ENCODE measurements around the gene DSCAM. TPM values are rescaled to one million over a fixed set of nuclear protein-coding genes. Genes with fewer than 3 reads are reported as not detected.
A peak's percentile ranks its signal among the peaks of the same experiment; 100 is the strongest.

DSCAM gene
- total RNA-seq, 1 experiment from 2014 or later: not detected

DNA sequence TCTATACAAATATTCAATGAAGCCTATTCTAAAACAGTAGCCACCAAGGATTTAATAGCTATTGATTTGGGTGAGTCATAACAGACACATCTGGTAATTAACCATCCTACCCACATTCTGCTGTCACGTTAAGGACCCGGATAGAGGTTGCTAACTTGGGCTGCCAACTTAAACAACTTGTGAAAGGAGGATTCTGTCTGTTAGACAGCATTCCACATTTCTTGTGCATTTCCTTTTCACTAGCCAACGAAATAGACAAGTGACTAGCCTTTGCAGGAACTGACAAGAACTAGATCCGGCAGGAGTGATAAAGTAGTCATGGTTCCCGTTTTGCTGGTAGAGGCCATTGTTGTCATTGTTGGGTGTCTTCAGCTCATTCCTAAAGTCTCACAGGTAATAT lies 9.5 kb downstream of the DSCAM start:
- no peak for DNase-seq (ENCODE audit: low read depth)

DNA sequence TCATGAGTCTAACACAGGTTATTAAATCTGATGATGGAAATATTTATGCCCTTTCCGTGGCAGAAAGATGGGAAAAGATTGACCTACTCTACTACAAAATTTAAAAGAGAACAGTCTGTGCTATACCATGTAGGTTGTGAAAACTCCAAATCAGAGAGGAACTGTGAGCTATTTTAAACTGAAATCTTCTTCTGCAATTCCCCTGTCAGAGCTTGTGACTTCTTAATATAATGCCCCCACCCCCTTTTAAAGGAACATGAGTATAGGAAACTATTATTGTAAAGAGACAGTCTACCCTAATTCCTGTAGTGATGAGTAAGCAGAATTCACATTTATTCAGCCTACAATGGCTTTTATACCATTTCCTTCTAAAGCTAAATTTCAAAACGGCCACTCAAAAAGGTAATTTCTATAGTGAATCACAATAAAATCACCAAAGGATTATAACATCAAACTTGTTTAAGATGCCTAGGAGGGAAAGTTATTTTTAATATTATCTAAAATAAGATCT lies 11.7 kb downstream of the DSCAM start:
- DNase-seq (ENCODE audit: low read depth): no peak

DNA sequence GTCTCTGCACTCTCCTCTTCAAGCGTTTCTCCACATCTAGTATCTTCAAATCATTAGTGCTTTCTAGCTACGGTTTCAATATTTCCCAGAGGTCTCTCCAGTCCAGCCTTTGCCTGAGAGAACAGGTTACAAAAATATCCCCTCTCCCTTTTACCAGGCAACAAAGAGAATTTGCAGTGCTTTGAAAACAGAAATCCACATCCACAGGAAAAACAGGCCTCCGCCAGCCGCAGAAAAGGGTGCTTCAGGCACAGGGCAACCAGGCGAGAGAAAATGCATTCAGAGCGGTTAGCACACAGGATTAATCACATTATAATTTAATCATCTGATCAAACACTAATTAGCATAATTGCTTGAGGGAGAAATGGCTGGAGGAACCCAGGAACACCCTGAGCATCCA lies 13.8 kb downstream of the DSCAM start:
- DNase-seq (ENCODE audit: low read depth): no peak

DNA sequence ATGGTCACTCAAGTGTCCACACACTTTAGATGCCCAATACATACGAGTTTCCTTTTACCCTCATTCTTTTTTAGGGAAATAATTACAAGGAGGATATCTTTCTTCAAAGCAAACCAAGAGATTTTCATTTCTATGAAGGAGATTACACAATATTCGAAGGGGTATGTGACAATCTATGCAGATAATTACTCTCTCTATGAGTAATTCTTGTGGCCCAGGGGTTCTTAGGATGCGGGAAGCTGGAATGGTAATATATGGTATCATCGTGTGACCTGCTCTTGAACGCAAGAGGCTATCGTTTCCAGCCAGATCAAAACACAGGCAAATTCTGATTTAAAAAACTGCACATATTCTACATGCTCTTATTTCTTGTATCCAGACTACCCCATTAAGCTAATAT lies 14.6 kb downstream of the DSCAM start:
- DNase-seq (ENCODE audit: low read depth): no peak

DNA sequence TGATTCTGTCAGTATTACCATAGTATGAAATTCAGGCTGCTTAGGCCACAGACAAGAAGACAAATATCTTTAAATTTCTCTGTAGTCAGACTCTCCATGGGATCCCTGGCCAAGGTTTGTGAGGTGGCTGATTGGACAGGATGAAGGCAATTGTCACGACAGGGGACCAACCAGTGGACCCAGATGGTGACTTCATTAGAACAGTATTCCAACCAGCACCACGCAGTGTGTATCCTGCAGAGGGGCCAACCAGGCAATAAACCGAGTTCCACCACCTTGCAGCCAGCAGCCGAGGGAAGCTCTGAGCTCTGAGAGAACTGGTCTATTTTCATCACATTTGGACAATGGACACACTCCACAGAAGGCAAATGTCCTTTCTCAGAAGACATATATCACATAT lies 16.1 kb downstream of the DSCAM start:
- no peak for DNase-seq (ENCODE audit: low read depth)

DNA sequence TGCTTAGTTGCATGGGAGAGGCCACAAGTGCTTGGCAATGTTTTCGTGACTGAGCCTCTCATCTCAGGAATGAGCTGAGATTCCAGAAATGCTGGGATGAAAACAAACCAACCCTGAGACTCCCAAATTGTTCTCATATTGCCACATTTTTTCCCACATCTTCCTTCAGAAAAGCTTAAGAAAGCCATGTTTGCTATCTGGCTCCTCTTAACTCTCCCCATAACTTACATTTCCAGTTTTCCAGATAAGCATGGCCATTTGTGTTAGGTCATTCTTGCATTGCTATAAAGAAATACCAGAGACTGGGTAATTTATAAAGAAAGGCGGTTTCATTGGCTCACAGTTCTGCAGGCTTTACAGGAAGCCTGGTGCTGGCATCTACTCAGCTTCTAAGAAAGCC lies 17.2 kb downstream of the DSCAM start:
- no peak for DNase-seq (ENCODE audit: low read depth)

DNA sequence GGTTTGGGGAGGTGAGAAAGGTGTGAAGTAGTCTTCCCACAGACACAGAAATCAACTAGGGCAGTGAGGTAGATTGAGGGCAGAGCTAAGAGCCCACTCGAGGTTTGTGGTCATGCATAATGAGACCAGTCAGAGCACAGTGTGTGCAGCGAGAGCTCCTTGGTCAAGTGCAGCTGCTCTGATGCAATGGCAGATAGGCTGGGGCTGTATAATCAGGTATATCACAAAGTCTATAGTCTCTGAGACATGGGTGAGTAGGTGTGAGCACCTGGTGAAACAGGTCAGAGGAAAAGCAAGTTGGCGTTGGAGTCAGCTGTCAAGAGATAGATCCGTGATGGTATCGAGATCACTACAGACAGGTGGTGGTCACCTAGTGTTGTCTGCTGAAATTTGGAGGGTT lies 17.6 kb downstream of the DSCAM start:
- DNase-seq (ENCODE audit: low read depth): no peak

DNA sequence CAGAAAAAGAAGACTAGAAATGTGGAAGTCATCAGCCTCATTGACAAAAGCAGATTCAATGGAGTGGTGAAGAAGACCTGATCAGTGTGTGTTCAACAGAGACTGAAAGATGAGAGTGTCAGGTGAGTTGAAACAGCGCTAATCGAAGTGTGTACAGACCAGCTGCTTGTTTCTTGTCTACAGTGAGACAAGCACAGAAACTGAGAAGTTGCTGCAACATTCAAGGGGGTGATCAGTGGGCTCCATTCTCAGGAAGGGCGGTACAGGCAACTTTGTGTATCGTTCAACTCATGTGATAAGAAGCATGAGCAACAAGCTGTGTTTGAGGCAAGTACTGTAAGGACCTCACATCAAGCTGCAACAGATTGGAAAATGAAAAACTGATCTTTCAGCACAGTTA lies 19.4 kb downstream of the DSCAM start:
- no peak for DNase-seq (ENCODE audit: low read depth)

DNA sequence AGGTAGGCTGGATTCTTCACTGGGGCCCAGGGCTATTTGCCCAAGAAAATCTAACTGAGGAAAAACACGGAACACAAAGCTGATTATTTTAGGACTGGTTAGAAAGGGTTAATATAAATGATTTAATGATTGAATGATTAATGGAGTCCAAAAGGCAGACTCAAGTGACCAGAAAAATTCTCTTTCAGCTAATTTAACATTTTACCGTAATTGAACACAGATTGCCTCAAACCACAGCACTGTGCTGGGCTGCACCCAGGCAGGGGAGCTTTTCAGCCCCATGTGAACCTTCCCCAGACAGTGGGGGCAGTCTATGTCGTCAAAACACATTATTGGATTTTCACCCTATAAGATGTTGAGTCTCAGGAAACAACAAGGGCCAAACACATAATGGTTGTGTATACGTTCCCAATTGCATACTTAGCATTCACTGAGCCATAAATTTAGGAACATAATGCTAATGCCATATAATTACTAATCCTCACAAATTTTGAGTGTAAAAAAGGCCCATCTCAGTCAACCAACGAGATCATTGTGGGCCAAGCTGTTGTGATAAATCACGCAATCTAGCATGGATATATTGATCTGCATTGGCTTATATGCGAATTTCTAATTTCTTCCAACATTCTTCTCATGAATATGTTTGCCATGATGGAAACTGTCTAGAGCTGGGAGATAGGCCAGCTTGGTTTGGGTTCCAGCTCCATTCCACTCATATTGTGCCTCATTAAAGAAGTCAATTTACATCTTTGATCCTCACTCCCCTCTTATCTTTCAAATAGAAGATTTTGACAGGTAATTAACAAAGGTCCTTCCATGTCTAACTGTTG lies 27.7 kb downstream of the DSCAM start:
- no peak for DNase-seq (ENCODE audit: low read depth)

DNA sequence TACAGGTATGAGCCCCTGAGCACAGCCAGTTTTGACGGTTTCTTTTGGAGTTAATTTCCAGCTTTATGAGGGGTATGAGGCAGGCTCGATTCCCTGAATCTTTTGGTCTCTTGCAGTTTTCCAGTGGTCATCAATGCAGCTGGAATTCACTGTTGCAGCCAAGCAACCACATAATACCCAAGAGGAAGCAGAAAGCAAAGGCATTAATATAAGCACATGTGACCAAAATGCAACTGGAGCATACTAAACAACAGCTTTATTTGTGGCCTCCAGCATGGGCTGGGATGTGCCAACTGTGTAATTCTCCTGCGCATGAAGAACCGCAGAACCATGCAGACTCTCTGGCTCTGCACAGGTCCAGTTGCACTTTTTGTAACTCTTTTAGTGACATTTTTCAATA lies 33.0 kb downstream of the DSCAM start:
- no peak for DNase-seq (ENCODE audit: low read depth)

DNA sequence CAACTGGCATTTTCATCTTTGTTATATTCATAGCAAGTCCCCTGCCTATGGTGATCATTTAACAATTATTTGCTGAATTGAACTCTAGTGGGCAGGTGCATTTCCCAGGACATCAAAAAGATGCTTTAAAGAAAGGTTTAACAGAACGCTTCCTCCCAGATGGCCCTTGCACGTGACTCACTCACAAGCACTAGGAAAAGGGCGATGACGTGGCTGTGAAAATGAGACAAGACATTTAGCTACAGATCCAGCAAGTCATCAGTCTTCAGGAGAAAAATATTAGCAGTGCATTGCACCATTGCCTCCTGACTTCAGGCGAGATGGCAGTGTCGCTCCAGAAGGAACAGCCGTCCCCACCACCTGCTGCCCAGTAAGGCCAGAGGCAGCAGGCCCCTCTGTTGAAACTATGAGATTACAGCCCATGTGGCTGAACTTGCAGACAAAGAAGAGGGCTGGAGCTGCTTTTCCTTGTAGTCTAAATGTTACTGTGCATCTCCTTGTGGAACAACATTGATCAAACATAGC lies 37.2 kb downstream of the DSCAM start:
- DNase-seq (ENCODE audit: low read depth): no peak

DNA sequence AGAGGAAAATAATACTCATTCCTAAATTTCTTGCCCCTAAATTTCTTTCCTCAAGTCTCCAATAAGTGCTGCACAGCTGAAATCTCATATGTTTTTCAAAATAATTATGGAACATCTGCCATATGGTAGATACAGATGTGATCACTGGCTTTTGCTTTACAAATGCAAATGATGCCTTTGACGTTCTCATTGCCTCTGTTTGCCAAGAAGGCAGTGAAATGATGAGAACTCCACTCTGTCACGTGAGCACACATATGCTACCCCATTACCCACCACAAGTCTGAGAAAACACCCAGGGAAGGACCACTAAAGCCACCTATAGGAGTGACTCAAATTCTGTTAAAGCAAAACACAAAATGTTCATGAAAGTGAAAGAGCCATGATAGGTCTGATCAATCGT lies 43.9 kb downstream of the DSCAM start:
- DNase-seq (ENCODE audit: low read depth): no peak

DNA sequence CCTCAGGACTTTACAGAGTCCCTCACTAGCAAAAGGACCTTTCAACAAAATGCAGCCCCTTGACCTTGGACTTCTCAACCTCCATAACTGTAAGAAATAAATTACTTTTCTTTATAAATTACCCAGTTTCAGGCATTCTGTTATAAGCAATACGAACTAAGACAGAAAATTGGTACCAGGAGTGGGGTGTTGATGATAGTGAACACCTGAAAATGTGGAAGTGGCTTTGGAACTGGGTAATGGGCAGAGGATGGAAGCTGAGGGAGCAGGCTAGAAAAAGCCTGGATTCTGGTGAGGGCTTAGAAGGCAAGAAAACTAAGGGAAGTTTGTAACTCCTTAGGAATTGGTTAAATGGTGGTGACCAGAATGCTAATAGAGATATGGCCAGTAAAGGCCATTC lies 46.8 kb downstream of the DSCAM start:
- DNase-seq (ENCODE audit: low read depth): no peak

DNA sequence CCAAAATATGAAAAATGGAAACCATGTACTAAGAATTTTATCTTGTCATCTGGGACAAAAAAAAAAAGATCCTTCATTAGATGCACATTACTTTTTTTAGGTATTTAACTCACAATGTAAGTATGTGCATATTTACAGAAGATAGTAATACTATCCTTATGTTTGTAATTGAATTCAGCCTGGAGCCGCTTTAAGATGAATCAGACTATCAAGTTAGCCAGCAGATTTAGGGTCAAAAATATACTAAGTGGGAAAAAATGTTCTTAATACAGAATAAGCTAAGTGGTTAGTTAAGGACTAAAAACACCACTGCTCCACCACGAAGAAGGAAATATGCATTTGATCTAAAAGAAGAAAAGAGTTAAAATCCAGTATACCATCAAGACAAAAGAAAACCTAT lies 49.1 kb downstream of the DSCAM start:
- no peak for DNase-seq (ENCODE audit: low read depth)

DNA sequence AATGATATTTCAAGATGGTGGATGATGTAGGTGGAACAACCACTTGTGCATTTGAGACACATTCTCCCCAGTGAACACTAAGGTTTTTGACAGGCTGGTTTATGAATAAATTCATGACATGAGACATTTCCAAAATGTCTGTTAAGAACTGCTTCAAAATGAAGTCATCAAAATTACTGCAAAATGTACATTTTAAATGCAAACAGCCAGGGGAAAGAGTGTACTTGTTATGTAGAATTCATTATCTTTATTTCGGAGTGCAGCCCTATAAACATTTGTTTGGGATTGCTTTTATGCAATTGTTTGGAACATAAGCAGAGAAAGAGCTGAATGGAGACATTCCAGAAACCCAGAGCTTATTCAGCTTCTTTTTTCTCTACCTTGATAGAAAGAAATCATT lies 49.5 kb downstream of the DSCAM start:
- DNase-seq (ENCODE audit: low read depth): no peak

DNA sequence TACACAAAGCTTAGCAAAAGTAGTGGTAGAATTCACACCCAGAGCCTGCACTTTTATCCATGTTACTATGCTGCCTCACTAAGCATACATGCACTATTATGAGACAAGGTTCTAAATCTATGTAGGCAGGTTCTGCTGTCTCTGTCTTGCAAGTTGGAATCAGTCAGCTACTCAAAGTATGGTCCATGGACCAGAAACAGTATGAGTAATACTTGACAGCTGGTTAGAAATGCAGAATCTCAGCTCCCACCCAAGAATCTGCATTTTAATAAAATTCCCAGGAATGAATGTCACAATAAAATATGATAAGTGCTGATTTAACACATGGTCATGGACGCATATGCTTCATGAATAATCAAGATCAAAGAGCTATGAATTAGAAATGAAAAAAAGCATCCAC lies 50.5 kb downstream of the DSCAM start:
- DNase-seq (ENCODE audit: low read depth): no peak

DNA sequence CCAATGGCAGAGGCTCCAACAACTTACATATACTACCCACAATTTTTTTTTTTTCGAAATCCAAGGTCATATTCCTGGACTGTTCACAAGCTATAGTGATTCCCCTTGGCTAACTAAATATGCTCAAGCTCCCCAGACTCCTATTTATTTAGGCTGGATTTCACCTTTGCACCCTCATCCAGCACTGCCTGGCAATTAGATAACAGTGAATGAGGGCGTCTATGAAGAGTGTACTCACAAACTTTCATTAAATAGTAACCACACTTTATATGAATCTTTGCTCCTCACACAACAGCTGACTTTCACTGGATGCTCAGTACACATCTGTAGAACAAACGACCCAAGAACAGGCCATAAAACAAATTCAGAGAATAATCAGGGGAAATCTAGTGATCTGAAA lies 51.6 kb downstream of the DSCAM start:
- DNase-seq (ENCODE audit: low read depth): no peak

DNA sequence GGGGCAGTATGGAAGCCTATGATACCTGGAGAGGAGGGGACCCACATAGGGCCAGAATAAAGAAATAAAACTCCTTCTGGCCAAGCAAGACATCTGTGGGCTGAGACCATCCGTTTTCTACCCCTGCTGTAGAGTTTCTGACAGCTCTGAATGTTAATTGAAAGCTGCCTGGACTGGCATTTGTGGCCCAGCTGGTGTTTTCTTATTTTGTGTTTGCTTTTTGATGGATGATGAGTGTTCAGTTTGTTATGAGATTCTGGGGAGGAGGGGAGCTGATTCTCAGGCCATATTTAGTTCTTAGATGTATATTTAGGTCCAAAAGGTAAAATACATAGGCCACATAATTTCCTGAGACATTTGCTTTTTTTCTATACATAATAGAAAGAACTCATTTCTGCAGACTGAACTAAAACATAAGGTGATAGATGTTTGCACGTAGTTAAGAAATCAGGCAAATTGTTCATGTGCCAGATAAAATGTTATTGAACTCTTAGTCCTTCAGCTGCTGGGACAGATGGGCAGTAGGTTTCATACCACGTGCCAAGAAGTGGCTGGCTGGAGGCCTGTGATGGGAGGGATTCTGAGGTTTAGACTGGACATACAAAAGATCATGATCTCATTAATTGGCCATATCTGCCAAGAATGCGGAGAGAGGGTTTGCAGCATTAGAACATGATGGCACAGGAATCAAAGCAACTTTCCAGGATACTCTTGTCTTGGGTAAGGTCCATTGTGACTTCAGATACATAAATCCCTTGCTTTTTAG lies 54.1 kb downstream of the DSCAM start:
- DNase-seq (ENCODE audit: low read depth): peak; percentile 2

DNA sequence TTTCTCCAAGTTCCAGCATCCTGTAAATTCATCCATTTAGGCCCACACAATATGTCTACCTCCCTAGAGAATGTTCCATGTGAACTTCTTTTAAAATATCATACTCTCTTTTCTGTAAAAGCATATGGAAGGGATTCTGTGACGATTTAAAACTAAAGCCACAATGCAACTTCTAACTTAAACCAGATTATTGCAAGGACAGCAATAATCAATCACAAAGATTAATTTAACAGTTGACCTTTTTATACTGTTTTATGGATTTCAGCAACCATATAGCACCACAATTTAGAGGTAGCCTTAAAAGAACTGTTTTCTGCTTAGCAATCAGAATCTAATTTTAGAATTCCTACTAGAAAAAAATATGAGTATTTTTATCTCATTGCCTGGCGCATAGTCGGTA lies 58.3 kb downstream of the DSCAM start:
- DNase-seq (ENCODE audit: low read depth): no peak

DNA sequence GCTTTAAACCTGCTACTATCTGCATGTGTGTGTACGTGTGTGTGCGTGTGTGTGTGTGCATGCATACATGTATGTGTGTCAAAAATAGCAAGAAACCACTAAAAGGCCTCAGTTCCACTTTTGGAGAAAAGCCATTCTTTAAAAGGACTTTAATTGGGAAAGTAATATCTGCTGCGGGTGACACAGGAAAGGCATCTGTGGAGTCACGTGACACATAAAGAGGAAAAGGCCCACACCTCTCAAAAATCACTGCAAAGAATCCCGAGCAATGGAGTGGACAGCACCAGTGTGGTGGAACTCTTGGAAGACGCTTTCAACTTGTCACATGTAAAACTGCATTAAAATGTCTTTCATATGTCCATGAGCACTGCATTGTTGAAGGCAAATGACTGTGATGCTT lies 63.6 kb downstream of the DSCAM start:
- DNase-seq (ENCODE audit: low read depth): no peak

DNA sequence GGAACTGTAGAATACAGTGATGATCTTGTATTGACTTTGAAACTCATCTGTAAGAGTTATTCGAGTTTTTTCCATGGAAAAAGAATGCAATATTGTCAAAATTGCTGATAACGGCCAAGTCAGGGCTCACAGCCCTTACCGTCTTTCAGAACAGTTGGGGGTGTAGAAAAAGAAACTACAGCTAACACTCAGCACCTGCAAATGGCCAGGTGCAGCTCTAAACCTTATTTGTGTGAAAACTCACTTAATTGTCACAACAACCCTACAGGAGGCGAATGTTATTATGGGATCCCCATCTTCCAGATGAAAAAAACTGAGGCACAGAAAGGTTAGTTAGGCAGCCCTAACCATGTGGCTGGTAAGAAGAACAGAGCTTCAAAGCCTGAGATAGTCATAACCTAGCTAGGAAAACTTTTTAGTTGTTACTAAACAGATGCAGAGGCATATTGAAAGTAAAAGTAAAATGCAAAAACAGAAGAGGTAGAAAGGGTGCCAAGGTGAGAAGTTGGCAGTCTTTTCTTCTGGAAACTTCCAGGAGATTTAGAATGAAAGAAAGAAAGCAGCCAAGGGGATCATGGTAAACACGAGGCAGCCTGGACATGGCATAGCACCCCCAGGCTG lies 76.4 kb downstream of the DSCAM start:
- no peak for DNase-seq (ENCODE audit: low read depth)

DNA sequence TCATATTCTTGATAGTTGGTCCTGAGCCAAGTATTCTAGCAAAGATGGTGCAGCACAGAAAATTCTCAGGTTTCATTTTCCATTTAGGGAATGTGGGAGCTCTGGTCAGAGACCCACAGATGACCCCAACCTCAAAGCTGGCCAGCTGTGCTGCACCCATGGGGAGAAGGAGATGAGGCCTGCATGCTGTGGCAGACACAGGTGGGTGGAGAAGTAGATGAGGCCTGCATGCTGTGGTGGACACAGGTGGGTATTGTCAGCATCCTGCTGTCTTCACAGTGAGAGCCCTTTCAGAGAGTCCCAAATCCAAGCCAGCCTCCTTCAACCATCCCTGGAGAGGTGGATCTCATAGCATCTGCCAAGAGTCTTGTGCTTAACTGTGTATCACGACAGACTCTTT lies 77.7 kb downstream of the DSCAM start:
- no peak for DNase-seq (ENCODE audit: low read depth)

DNA sequence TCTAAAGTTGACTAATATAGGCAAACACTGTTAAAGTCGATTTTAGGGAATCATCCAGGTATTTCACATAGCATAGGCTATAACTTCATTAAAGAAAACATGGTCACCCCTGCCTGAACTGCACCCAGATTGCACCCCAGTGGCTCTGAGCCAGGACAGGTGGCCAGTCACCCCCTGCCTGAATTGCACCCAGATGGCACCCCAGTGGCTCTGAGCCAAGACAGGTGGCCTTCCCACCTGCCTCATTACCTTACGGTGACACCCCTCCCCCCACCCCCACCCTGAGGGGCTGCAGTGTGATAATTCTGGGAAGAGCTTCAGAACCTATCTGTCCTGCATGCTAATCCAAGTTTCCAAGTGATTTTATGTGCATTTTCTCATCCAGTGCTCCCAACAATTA lies 78.9 kb downstream of the DSCAM start:
- no peak for DNase-seq (ENCODE audit: low read depth)
